Fibroblast of gingiva (primary cell): ENCODE data around the gene MARCKSL1.
"Not testable (repeated sequence)": the region's sequence is repeated elsewhere in the genome, so short reads cannot be mapped to it uniquely, and the experiment has no call there.

Experiments
- DNase-seq: peaks from one replicate; pipeline ENCODE4 v3.0.0-alpha.2; 2011; ENCODE audit warnings: low read depth

Gene MARCKSL1

GRCh38 chr1:32286763-32287162 lies 49.3 kb downstream of the MARCKSL1 start:
- no peak for DNase-seq

GRCh38 chr1:32285658-32286057 lies 50.4 kb downstream of the MARCKSL1 start:
- no peak for DNase-seq

- DNase-seq: not testable (repeated sequence)
Measured at GRCh38 chr1:32284777-32285176, 51.3 kb downstream of the MARCKSL1 start.
